ENCODE measurements around the gene TBC1D2.

GRCh38 chr9:98234245-98234825 lies 21.1 kb downstream of the TBC1D2 start:
- TF ChIP-seq, protein P1, sequence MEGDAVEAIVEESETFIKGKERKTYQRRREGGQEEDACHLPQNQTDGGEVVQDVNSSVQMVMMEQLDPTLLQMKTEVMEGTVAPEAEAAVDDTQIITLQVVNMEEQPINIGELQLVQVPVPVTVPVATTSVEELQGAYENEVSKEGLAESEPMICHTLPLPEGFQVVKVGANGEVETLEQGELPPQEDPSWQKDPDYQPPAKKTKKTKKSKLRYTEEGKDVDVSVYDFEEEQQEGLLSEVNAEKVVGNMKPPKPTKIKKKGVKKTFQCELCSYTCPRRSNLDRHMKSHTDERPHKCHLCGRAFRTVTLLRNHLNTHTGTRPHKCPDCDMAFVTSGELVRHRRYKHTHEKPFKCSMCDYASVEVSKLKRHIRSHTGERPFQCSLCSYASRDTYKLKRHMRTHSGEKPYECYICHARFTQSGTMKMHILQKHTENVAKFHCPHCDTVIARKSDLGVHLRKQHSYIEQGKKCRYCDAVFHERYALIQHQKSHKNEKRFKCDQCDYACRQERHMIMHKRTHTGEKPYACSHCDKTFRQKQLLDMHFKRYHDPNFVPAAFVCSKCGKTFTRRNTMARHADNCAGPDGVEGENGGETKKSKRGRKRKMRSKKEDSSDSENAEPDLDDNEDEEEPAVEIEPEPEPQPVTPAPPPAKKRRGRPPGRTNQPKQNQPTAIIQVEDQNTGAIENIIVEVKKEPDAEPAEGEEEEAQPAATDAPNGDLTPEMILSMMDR (IDR thresholded peaks at IDR 0.05), result no peak
- TF ChIP-seq POLR2AphosphoS5 (IDR thresholded peaks at IDR 0.05), result no peak
- TF ChIP-seq EP300 (IDR thresholded peaks at IDR 0.05), result no peak

All from upper lobe of left lung (tissue), 4 donors.